A549 (cell line): ENCODE results near the gene PGGT1B. TPM values are rescaled to one million over a fixed set of nuclear protein-coding genes. Genes with fewer than 3 reads are reported as not detected.

ENCODE experiments used
- ATAC-seq, 2 experiments: fragments of 200-7000 bp in 1 of 2; fragments of >200 bp in 1 of 2; cut with Nextera tagmentation in 1 of 2; cut with Tn5 transposase in 1 of 2; 3 replicates each; pipeline versions ENCODE4 v1.8.0 to v1.9.1; 2018 to 2020; ENCODE audit warnings: mild to moderate bottlenecking in 1 of 2, moderate library complexity in 1 of 2
- CTCF ChIA-PET: fragments of 300-600 bp; sonication (Branson Sonifier 250); formaldehyde crosslinking; extraction: SDS; loops from one replicate; lab custom pipeline; 2021; ENCODE audit warnings: antibody characterized with exemption, inconsistent platforms; lab: Yijun Ruan, JAX
- POLR2A ChIA-PET: fragments of 350-600 bp; formaldehyde crosslinking; extraction: SDS; loops from one replicate; lab custom pipeline; 2021; ENCODE audit warnings: antibody characterized with exemption, inconsistent platforms; lab: Yijun Ruan, JAX
- DNase-seq, 2 experiments: peaks; one replicate each; pipeline versions ENCODE4 v3.0.0 to v3.0.0-alpha.2; 2011 to 2016; ENCODE audit warnings: low read depth in 1 of 2, low spot score in 1 of 2
- FAIRE-seq: peaks from 2 replicates; lab custom pipeline; 2011; peaks lifted over from hg19 to GRCh38; lab: Jason Lieb, UNC
- H3K27ac ChIP-seq, 2 experiments: fragments of >200 bp; sonication (Bioruptor Twin); formaldehyde crosslinking; 3 replicates each; pipeline ENCODE4 v1.5.1; 2016 to 2017
- H3K4me1 ChIP-seq: fragments of >200 bp; sonication (Bioruptor Twin); formaldehyde crosslinking; 3 replicates; pipeline ENCODE4 v1.6.1; 2016
- H3K4me2 ChIP-seq: fragments of >200 bp; sonication (Bioruptor Twin); formaldehyde crosslinking; 3 replicates; pipeline ENCODE4 v1.6.1; 2016
- H3K4me3 ChIP-seq: fragments of >200 bp; sonication (Bioruptor Twin); formaldehyde crosslinking; 3 replicates; pipeline ENCODE4 v1.5.1; 2016
- H3K9me3 ChIP-seq: fragments of >200 bp; sonication (Bioruptor Twin); formaldehyde crosslinking; 3 replicates; pipeline ENCODE4 v1.6.1; 2016
- CBX2 ChIP-seq: fragments of 200-600 bp; sonication (generic); IDR thresholded peaks from 2 replicates; pipeline ENCODE4 v1.6.1; 2016; ENCODE audit warnings: low read depth, mild to moderate bottlenecking, borderline replicate concordance
- CBX8 ChIP-seq: fragments of 200-600 bp; sonication (generic); IDR thresholded peaks from 2 replicates; pipeline ENCODE4 v1.6.1; 2016
- CEBPB ChIP-seq, 2 experiments: fragments of >200 bp in 1 of 2; sonication (Bioruptor Twin) in 1 of 2; formaldehyde crosslinking in 1 of 2; IDR thresholded peaks; 2 replicates each; pipeline ENCODE4 v1.6.1; 2012 to 2016
- CTCF ChIP-seq: fragments of >200 bp; sonication (Bioruptor Twin); formaldehyde crosslinking; IDR thresholded peaks from 3 replicates; pipeline ENCODE4 v1.5.1; 2016
- EHMT2 ChIP-seq: fragments of 200-600 bp; sonication (generic); IDR thresholded peaks from 2 replicates; pipeline ENCODE4 v1.6.1; 2016; ENCODE audit warnings: antibody characterized with exemption, low read depth, mild to moderate bottlenecking, moderate library complexity
- ESRRA ChIP-seq: fragments of 150-350 bp; IDR thresholded peaks from 2 replicates; pipeline ENCODE4 v1.6.1; 2014; ENCODE audit warnings: mild to moderate bottlenecking, low read length, borderline replicate concordance
- HDAC2 ChIP-seq: fragments of 200-600 bp; sonication (generic); IDR thresholded peaks from 2 replicates; pipeline ENCODE4 v1.6.1; 2016
- HEYL ChIP-seq: fragments of 250-450 bp; sonication (Bioruptor Pico); IDR thresholded peaks from 2 replicates; pipeline ENCODE4 v1.8.0; 2021; ENCODE audit warnings: mild to moderate bottlenecking, moderate library complexity
- HOXB13 ChIP-seq: fragments of 250-450 bp; sonication (Bioruptor Pico); IDR thresholded peaks from 2 replicates; pipeline ENCODE4 v1.5.0; 2020; ENCODE audit warnings: low read depth, mild to moderate bottlenecking, moderate library complexity
- HOXB5 ChIP-seq: fragments of 250-450 bp; sonication (Bioruptor Pico); IDR thresholded peaks from 2 replicates; pipeline ENCODE4 v1.5.0; 2020; ENCODE audit warnings: mild to moderate bottlenecking, moderate library complexity
- JUN ChIP-seq, 2 experiments: fragments of >200 bp; sonication (Bioruptor Twin); formaldehyde crosslinking; IDR thresholded peaks; 2 replicates in 1 of 2; 3 replicates in 1 of 2; pipeline ENCODE4 v1.6.1; 2016 to 2017
- JUNB ChIP-seq: fragments of >200 bp; sonication (Bioruptor Twin); formaldehyde crosslinking; IDR thresholded peaks from 2 replicates; pipeline ENCODE4 v1.6.1; 2016
- KDM5A ChIP-seq: fragments of 200-600 bp; sonication (generic); IDR thresholded peaks from 2 replicates; pipeline ENCODE4 v1.6.1; 2016; ENCODE audit warnings: antibody characterized with exemption, mild to moderate bottlenecking
- MAFK ChIP-seq: fragments of 450-650 bp; IDR thresholded peaks from 2 replicates; pipeline ENCODE4 v1.6.1; 2014; ENCODE audit not compliant: partially characterized antibody
- MAZ ChIP-seq: fragments of 150-350 bp; IDR thresholded peaks from 2 replicates; pipeline ENCODE4 v1.6.1; 2014; ENCODE audit warnings: antibody characterized with exemption, low read depth, low read length, borderline replicate concordance
- NPAS2 ChIP-seq: fragments of 250-450 bp; sonication (Bioruptor Pico); IDR thresholded peaks from 2 replicates; pipeline ENCODE4 v1.8.0; 2022; ENCODE audit warnings: mild to moderate bottlenecking, moderate library complexity, borderline replicate concordance
- RARB ChIP-seq: fragments of 250-450 bp; sonication (Bioruptor Pico); IDR thresholded peaks from 2 replicates; pipeline ENCODE4 v1.8.0; 2021; ENCODE audit warnings: mild to moderate bottlenecking, moderate library complexity
- RNF2 ChIP-seq: fragments of 200-600 bp; sonication (generic); IDR thresholded peaks from 2 replicates; pipeline ENCODE4 v1.6.1; 2016; ENCODE audit warnings: low read depth, mild to moderate bottlenecking, antibody characterized with exemption, moderate library complexity, borderline replicate concordance
- SREBF2 ChIP-seq: fragments of 450-650 bp; IDR thresholded peaks from 2 replicates; pipeline ENCODE4 v1.6.1; 2014; ENCODE audit warnings: mild to moderate bottlenecking, moderate library complexity
- ZFP36 ChIP-seq: fragments of 450-650 bp; IDR thresholded peaks from 2 replicates; pipeline ENCODE4 v1.6.1; 2014; ENCODE audit warnings: borderline replicate concordance; ENCODE audit not compliant: partially characterized antibody
- ZNF302 ChIP-seq: fragments of 250-450 bp; sonication (Bioruptor Pico); IDR thresholded peaks from 2 replicates; pipeline ENCODE4 v1.9.0; 2021; ENCODE audit warnings: inconsistent platforms, mild to moderate bottlenecking, moderate library complexity
- WGBS: methylation state at CpG from one replicate; pipeline ENCODE4 v1.1.6; 2017; ENCODE audit errors: missing lambda C conversion rate; 5-methylcytosine and 5-hydroxymethylcytosine counted together
- polyA plus RNA-seq, 4 experiments: library from polyadenylated mRNA; depleted of rRNA in 3 of 4; stranded (reverse); fragments of >200 nt; fragmentation: RNase III in 1 of 4; extraction: RNeasy Plus Mini Kit Qiagen cat#74134 plus additional on column Dnase treatment in 1 of 4; gene quantifications; 2 replicates in 3 of 4; 3 replicates in 1 of 4; pipeline ENCODE4 v1.2.3, GENCODE V29; 2011 to 2017
- TF ChIP-seq, protein P1 (sequence below): IDR thresholded peaks from 2 replicates; pipeline ENCODE4 v1.6.1; 2012; ENCODE audit warnings: low read depth, borderline replicate concordance
- TF ChIP-seq, protein P2 (sequence below): IDR thresholded peaks from 2 replicates; pipeline ENCODE4 v1.6.1; 2012
- TF ChIP-seq, protein P3 (sequence below): fragments of 150-350 bp; IDR thresholded peaks from 2 replicates; pipeline ENCODE4 v1.6.1; 2014; ENCODE audit warnings: low read depth, mild to moderate bottlenecking, low read length

Gene PGGT1B
- polyA plus RNA-seq, 2 of the 4 experiments (the other 2 are of a cell fraction): 6.7 to 15.9 TPM

DNA sequence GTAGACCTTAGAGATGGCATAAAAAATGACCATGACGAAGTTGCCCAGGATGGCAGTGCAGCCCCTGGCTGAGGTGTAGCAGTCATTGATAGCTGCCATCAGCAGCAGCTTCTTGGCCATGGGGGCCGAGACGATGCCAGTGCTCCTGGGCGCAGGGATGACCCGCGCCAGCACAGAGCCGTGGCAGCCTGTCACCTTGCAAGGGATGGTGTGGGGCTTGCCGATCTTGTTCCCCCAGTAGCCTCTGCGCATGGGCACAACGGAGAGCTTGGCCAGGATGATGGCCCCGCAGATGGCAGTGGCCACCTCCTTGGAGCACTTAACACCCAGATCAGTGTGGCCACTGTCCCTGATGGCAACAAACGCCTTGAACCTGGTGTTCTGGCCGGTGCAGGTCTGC is 2.1 kb upstream of the PGGT1B start:
- TF ChIP-seq RNF2 (no peak), CBX2 (no peak), SREBF2 (no peak), HDAC2 (no peak), CTCF (no peak), RARB (no peak), JUNB (no peak)
- Histone ChIP-seq H3K4me3 (no peak overlapping the region), H3K4me2 (no peak overlapping the region), H3K9me3 (no peaks in the 10 kb centered on the region), H3K27ac (no peak overlapping the region), H3K4me1 (peaks cover 14% of the 10 kb centered on the region)
- FAIRE-seq (no peak), DNase-seq (no peak), ATAC-seq (no peak)
- ChIA-PET CTCF (no interaction called here), POLR2A (no interaction called here)
- 90% methylated on average over 7 of the region's 13 CpGs for WGBS

DNA sequence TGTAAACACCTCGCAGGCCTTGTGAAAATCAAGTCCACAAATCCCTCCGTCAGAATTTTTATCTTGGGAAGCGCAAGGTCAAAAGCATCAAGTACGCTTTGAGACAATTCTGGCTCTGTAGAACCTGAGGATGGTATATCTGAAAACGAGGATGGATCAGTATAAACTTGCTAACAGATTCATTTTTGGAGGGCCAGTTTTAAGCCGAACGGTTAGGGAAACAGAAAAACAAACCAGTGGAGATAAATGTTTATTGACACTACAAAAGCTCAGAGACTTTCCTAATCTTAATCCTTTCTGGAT is 352 bp upstream of the PGGT1B start:
- ChIA-PET CTCF (no interaction called here), POLR2A (interaction anchor here (1.5 kb wide), 1 partner anchor 33 kb away, joined by 9 read pairs; the partner anchor contains the start of gene CCDC112)
- no peaks in the 10 kb centered on the region for H3K9me3 ChIP-seq
- no peak for TF ChIP-seq HOXB13 (CRISPR knock-in tag)
- TF ChIP-seq, protein P1, sequence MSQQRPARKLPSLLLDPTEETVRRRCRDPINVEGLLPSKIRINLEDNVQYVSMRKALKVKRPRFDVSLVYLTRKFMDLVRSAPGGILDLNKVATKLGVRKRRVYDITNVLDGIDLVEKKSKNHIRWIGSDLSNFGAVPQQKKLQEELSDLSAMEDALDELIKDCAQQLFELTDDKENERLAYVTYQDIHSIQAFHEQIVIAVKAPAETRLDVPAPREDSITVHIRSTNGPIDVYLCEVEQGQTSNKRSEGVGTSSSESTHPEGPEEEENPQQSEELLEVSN: peak; percentile 9; the same call in 1 of the 2 replicates
- TF ChIP-seq NPAS2 (CRISPR knock-in tag): no peak
- peak in 1 of 2 experiments; percentile 18; a peak in 1 of 5 replicates for TF ChIP-seq JUN (IDR thresholded peaks at IDR 0.05)
- TF ChIP-seq RNF2: 0 out of 2 replicates have a peak, but pooled peaks have one; percentile 55
- TF ChIP-seq HDAC2: 0 out of 2 replicates have a peak, but pooled peaks have one; percentile 8
- no peak for TF ChIP-seq CEBPB (IDR thresholded peaks at IDR 0.05)
- ATAC-seq: no peak
- H3K27ac ChIP-seq: peak overlapping the region; percentile 81 to 87
- H3K4me1 ChIP-seq: peaks cover 14% of the 10 kb centered on the region
- 55% methylated on average over 7 of the region's 7 CpGs for WGBS
- peak overlapping the region; percentile 79 for H3K4me2 ChIP-seq
- H3K4me3 ChIP-seq: peak overlapping the region; percentile 76
- no peak for DNase-seq
- no peak for FAIRE-seq

DNA sequence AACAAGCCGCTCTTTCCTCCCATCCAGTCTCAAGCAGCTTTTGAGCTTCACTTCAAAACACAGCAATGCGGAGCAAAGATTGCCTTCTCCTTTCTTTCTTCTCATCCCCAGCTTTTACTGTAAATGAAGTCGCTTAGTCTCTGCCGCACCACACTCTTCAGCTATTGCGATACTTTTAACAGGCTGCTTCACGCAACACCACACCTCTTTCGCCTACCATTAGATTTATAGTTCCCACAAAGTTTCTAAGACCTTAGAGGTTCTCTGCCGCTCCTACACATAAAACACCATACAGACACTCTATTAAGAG is 711 bp downstream of the PGGT1B start:
- H3K4me1 ChIP-seq: peaks cover 11% of the 10 kb centered on the region
- no peak for FAIRE-seq
- ATAC-seq: peak; percentile 18 to 54; a peak in 4 of 6 replicates
- peak; percentile 5 to 10 for DNase-seq
- POLR2A ChIA-PET: interaction anchor here (0.6 to 1.5 kb wide), 3 partner anchors 34 to 153 kb away, joined by 3 to 9 read pairs (median 7); partner anchors contain the start of genes CCDC112 and TRIM36
- TF ChIP-seq MAZ (no peak), NPAS2 (CRISPR knock-in tag) (no peak), HDAC2 (no peak), SREBF2 (no peak), ESRRA (no peak), KDM5A (no peak), CBX8 (no peak), HOXB5 (no peak), EHMT2 (no peak), ZFP36 (no peak), ZNF302 (no peak), MAFK (no peak), RARB (no peak), HEYL (CRISPR knock-in tag) (no peak)
- TF ChIP-seq, protein P2, sequence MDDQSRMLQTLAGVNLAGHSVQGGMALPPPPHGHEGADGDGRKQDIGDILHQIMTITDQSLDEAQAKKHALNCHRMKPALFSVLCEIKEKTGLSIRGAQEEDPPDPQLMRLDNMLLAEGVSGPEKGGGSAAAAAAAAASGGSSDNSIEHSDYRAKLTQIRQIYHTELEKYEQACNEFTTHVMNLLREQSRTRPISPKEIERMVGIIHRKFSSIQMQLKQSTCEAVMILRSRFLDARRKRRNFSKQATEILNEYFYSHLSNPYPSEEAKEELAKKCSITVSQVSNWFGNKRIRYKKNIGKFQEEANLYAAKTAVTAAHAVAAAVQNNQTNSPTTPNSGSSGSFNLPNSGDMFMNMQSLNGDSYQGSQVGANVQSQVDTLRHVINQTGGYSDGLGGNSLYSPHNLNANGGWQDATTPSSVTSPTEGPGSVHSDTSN: no peak
- TF ChIP-seq, protein P3, sequence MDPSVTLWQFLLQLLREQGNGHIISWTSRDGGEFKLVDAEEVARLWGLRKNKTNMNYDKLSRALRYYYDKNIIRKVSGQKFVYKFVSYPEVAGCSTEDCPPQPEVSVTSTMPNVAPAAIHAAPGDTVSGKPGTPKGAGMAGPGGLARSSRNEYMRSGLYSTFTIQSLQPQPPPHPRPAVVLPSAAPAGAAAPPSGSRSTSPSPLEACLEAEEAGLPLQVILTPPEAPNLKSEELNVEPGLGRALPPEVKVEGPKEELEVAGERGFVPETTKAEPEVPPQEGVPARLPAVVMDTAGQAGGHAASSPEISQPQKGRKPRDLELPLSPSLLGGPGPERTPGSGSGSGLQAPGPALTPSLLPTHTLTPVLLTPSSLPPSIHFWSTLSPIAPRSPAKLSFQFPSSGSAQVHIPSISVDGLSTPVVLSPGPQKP: no peak
- CTCF ChIA-PET: interaction anchor here (1.0 to 1.4 kb wide), 2 partner anchors 11 to 48 kb away, joined by 4 to 6 read pairs; no protein-coding TSS in a partner anchor
- H3K4me3 ChIP-seq: peak overlapping the region; percentile 76
- H3K9me3 ChIP-seq: no peaks in the 10 kb centered on the region
- WGBS: 6% methylated on average over 8 of the region's 8 CpGs
- H3K27ac ChIP-seq: peak overlapping the region; percentile 81 to 87
- H3K4me2 ChIP-seq: peak overlapping the region; percentile 97
